DMS53 (cell line): ENCODE data around the gene SUGCT.

Source experiments
- DNase-seq: peaks from one replicate; lab custom pipeline; 2025; lab: John Stamatoyannopoulos, UW

Gene SUGCT

GRCh38 chr7:40694026-40694809, 559.4 kb downstream of the SUGCT start:
- no peak for DNase-seq

- DNase-seq, result no peak
Observed at GRCh38 chr7:40694991-40695390, 560.2 kb downstream of the SUGCT start.

DNA sequence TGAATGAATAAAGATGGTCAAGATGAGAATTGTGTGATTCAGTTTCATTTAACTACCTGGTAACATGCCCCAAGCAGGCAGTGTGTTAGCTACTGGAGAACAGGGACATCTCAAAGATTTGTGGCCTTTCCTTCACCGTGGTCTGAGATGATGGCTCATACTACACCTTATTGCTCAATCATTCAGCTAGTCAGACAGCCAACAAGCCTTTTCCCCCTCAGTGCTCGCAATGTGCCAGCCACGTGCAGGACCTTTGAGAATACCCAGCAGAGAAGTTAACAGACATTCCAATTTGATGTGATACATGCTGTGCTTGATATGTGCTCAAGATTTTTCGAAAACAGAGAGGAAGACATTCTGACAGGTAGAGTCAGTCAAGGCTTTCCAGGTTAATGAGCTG, 562.8 kb downstream of the SUGCT start:
- no peak for DNase-seq

- no peak for DNase-seq
Observed at GRCh38 chr7:40698214-40698920, 563.6 kb downstream of the SUGCT start.

GRCh38 chr7:40698921-40699260, 564.1 kb downstream of the SUGCT start:
- DNase-seq, result no peak

DNA sequence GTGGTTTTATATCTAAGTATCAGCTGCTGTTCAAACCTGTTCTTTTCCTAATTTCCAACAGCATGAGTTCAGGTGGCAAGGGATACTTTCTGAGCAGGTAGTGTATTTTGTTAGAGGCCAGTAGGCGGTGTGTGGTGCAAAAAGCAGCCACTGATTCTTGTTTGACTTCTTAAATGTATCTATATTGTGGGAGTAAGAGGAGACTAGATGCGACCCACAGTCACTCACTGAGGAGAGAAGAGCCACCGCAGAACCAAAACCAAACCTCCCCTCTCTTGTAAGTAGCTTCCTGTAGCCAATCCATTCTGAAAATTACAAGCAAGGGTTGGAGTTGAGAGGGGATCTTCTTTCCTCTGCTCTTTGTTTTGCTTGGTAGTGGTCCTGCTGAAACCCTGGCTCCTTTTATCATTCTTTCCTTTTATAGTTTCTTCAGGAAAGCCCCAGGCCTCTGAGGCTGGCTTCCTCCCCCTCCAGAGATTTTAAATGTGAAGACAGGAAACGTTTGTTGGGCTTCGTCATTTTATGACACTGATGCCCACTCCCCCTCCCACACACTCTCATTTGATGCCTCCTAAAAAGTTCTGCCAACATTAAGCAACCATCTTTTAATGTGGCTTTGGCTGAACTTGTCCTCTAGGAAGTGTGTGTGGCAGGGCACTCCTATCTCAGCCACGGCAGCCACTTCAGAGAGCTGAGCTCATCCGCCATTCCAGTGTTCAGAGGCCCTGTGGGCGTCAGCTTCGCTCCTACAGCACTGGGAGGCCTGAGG, 566.0 kb downstream of the SUGCT start:
- DNase-seq, result peak; percentile 17

DNA sequence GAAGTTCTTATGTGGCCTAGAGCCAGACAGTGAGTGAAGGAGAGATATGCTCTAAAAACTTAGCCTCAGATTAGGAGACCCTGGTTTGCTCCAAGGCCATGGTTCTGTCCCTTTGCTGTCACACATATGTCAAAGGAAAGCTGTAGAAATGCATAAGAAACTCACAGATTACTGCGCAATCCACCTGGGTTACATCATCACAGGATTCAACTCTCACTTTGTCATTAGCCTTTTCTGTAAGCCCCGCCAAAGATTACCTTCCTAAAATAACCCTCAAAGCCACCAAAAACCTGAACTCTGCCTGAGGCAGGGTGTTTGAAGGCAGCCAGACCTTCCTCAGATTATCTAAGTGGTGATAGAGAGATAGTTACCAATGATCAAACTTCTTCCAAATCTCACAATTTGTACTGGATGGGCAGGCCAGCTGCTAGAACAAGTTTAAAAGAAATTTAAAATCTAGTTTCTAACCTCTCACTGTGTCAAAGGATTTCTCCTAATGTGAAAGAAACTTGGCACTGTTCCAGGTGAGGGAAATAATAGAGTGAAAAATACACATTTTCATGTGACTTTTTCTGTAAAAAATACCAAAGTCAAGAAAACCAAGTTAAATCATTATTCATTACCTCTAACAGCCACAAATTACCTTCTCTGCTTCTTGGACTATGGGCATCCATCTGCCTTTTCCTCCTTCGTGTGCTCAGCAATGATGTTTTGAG, 567.2 kb downstream of the SUGCT start:
- no peak for DNase-seq

DNA sequence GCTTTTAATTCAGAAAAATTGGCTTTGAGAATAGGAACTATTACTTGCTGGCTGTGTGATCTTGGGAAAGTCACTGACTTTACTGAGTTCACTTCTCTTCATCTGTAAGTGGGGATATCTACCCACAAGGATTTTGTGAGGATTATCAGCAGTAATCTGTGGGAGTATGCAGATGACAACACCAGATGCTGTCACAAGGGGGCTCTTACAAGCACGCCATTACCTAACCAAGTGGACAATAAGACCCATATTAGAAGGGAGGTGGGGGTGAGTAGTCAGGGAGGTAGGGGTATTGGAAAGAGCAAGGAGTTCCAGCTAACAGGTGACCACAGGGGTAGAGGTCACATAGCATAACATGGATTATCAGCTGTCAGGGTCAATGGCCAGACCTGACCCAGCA, 569.4 kb downstream of the SUGCT start:
- DNase-seq, result no peak

GRCh38 chr7:40706829-40707228, 572.0 kb downstream of the SUGCT start:
- no peak for DNase-seq

DNA sequence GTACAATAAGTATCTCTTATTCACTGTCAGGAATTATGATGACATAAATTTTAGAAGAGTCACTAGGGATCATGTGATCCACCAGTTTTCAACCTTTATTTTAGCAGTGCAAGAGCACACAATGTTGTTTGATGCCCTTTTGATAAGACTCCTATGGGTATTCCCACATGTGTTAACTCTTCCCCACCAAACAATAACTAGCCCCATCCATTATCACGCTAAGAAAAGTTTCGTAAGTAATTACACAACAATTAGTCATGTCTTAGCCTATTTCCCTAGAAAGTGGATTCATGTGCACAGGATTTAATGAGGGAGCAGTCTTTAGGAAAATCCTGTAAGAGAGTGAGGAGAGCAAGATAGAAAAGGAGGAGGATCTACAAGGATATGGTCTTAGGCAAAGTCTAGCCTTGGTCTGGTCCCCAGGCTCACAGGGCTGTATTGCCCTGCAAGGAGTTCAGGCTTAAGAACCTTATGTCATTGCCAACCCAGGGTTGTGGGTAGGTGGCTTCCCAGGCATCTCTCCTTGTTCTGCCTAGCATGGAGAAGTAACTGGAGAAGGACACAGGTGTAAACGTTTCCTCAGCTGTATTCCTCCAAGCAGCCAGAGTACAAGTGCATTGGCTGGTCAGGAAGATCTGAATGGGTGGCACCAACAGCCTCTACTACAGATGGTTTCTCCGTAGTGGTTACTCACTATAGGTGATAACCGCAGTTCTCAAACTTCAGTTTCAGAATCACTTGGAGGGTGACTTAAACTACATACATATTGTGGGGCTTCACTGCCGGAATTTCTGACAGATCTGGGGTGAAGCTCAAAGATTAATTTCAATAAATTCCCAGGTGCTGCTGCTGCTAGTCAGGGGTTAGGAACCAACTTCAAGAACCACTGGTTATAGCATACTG, 574.5 kb downstream of the SUGCT start:
- no peak for DNase-seq

DNA sequence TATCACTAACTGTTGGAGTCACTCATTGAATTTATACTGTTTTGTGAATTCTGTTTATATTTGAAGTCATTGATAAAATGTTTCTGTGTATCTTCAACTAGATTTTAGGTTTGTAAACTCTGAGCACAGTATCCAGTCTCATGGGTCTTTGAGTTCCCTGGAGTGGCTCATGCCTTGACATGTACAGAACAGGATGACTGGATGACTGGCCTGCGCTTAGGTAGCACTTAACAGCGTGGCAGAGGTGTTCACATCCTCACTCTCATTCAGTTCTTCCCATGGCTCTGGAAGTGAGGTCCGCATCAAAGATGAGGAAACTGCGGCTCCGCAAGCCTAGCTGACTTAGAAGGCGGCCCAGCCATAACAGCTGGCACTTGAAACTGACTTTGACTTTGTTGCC, 576.9 kb downstream of the SUGCT start:
- DNase-seq, result no peak

- no peak for DNase-seq
Observed at GRCh38 chr7:40714363-40715052, 579.7 kb downstream of the SUGCT start.

- no peak for DNase-seq
Observed at GRCh38 chr7:40715053-40715430, 580.2 kb downstream of the SUGCT start.

- DNase-seq, result no peak
Observed at GRCh38 chr7:40716052-40716451, 581.2 kb downstream of the SUGCT start.

- peak; percentile 94 for DNase-seq
Observed at GRCh38 chr7:40717242-40717641, 582.4 kb downstream of the SUGCT start.

DNA sequence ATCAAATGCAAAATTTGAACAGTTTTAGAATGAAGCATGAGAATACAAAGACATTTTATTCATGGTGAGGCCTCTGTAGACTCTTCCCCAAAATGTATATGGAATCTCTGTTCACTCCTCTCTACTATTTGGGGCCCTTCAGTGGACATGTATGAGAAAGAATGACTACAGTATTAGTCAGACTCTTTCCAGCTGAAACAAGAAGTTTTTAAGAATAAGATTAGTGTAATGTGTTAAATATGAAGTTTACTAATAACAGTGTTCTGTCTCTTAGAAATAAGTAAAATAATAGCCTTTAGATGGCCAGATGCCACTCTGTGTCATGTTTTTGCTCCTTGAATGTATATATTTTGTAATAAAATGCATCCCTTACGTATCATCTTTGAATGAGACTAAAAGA, 585.6 kb downstream of the SUGCT start:
- no peak for DNase-seq

DNA sequence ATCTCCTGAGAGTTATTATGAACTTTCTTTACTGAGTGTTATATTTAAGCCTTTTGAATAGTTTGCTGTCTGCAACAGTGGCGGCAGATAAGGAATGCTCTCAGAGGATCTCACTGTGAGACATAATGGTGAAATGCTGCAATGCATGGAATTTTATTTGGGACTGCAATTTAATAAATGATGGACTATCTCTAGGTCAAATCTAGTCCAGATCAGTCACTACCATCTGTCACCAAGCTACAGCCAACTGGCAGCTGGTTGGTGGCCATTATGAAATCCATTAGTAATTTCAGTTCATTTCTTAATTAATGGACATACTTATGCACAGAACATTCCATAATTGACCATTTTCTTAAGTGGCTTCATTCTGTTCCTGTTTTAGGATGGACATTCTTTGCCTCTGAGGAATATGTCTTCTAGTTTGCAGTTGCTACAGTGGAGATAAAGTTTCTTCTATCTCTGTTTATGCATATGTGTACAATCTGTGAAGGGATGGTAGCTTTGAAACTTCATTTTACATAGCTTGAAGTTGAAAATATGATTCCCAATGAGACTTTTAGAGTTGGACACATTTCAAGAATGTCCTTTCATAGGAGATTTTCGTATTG, 586.6 kb downstream of the SUGCT start:
- DNase-seq, result no peak

GRCh38 chr7:40722242-40722641, 587.4 kb downstream of the SUGCT start:
- no peak for DNase-seq

DNA sequence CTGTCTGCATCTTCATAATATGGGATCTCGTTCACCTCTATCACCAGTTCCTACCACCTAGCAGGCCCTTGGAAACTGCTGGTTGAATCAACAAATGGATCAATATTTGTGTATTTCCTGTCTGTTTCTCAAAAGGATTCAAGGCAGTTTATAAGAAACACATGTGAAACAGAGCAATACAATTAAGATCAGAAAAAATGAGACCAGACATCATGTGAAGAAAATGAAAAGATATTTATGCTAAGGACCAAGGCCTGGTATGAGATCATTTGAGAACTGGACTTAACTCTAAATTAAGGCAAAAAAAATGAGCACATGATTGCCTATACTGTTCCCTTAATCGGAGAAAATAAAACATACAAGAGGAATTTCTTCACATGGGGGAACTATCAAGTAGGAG, 589.0 kb downstream of the SUGCT start:
- DNase-seq, result no peak

DNA sequence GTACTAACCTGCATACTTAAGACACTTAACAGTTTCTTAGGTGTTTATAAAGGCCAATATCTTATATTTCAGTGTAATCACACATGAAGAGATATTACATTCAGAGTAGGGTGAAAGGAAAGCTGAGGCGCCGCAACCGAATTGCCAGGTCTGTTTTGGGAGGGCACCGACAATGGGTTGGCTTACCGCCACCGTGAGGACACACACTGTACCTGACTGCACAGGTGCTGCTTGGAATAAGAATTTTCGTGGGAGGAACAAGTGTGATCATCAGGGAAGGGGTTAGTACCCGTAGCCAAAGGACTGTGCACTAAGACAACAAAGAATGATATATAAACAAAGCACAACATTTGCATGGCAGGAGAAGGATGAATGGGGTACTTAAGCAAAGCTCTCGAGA, 591.8 kb downstream of the SUGCT start:
- peak; percentile 69 for DNase-seq
